AG08395 (cell line): ENCODE data around the gene PPDPF.
"Not testable (repeated sequence)": the region's sequence is repeated elsewhere in the genome, so short reads cannot be mapped to it uniquely, and the experiment has no call there.

Source experiments
- DNase-seq: peaks from one replicate; pipeline ENCODE4 v3.0.0; 2012; ENCODE audit warnings: mixed read lengths, low spot score

The PPDPF gene

DNA sequence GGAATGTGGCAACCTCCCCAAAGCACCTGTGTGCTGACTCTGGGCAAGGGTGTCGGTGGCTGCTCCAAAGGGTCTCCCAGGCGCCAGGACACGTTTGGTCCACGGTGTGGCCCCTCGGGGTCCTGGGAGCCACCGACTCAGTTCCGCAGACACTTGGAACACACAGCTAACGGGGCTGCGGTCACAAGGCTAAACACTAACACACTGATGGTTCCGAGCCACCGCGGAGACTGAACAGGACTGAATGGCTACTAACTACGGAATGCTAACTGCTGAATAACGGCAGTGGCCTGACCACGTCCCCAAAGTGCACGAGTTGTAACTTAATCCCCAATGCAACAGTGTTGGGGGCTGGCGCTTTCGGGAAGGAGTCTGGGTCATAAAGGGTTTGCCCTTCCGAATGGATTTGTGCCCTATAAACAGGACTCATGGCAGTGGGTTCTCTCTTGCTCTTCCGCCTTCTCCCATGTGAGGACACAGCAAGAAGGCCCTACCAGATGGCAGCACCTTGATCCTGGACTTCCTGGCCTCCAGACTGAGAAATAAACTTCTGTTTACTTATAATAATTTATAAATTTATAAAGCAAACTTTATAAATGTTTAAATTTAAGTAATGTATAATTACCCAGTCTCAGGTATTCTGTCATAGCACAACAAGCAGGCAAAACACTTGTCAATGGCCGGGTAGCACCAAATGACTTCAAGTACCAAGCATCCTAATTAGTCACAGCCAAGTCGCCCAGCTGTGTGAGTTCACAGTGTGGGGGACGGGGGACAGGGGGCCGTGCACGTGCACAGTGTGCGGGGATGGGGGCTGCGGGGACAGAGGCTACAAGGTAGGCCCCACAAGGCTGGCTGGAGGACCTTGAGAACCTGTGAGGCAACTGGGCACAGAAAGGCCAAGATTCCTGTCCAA lies 19.4 kb upstream of the PPDPF start:
- no peak for DNase-seq

- DNase-seq, result no peak
Observed at GRCh38 chr20:63501818-63502670, 18.5 kb upstream of the PPDPF start.

DNA sequence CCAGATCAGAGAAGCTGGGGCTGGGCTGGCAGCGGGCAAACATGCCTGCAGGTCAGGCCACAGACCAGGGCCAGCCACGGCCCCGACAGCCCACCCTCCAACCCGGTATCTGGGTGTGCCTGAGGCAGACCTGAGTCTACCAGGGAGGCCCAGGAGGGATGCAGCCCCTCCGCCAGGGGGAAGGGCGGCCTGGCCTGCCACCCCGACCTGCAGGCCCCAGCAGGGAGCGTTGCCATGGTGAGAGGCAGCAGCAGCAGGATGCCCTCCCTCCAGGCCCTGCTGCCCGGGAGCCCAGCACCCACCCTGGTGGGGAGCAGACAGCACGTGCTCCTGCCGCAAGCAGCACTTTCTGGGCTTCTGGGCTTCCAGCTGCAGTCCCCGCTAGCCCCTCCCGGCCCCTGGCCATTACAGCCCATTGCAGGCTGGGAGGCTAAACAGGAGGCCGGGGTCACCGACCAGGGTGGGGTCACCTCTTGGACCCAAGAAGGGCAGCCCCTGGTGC lies 17.8 kb upstream of the PPDPF start:
- DNase-seq, result no peak

DNA sequence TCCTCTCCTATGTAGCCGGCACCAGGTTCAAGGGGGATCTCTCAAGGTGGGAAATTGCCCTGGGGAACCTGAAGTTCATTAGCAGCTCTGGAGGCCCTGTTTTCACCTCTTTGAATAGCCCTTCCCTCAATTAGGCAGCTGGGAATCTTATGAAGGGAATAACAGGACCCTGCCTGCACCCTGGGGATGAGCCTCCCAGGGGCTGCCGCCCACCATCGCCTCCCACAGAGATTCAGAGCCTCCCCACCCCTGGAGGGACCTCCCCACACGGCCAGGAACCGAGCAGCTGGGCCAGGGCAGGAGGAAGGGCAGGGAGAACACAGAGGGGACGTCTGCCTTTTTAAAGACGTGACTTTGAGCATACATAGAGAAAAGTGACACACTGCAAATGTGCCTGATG lies 17.0 kb upstream of the PPDPF start:
- no peak for DNase-seq

DNA sequence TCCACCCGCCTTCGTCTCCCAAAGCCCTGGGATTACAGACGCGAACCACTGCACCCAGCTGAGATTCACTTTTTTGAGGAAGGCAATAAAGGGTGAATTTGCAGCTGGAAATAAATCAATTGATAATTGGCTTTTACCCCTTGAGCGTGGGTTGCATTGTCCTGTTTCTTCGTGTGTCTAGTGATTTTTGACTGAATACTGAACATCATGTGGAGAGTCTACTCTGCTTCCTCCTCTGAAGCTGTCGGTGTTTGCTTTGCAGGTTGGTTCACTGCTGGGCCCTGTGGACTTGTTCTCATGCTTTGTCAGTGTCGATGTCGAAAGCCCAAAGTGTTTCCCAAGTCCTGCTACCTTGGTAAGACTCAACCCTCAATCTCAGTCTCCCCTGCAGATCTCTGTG lies 15.9 kb upstream of the PPDPF start:
- DNase-seq, result no peak

- DNase-seq, result no peak
Observed at GRCh38 chr20:63505281-63505680, 15.3 kb upstream of the PPDPF start.

- no peak for DNase-seq
Observed at GRCh38 chr20:63505723-63506122, 14.8 kb upstream of the PPDPF start.

DNA sequence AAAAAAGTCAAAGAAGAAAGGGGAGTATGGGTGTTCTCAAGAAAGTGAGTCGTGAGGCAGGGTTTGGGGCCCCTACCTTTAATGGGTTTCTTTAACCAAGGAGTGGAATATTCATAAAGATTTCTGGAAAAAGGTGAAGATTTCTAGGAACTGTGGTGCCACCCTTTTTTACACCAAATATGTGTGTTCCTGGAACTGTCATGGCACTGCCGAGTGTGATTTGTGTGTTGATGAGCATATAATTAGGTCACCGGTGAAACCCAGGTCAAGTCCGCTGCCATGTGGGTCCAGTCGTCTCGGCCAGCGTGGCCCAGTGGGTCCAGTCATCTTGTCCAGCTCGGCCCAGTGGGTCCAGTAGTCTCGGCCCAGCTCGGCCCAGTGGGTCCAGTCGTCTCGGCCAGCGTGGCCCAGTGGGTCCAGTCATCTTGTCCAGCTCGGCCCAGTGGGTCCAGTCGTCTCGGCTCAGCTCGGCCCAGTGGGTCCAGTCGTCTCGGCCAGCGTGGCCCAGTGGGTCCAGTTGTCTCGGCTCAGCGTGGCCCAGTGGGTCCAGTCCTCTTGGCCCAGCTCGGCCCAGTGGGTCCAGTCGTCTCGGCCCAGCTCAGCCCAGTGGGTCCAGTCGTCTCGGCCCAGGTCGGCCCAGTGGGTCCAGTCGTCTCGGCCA lies 13.4 kb upstream of the PPDPF start:
- DNase-seq, result no peak

GRCh38 chr20:63508072-63508768 lies 12.3 kb upstream of the PPDPF start:
- no peak for DNase-seq

GRCh38 chr20:63509088-63509564 lies 11.4 kb upstream of the PPDPF start:
- no peak for DNase-seq

DNA sequence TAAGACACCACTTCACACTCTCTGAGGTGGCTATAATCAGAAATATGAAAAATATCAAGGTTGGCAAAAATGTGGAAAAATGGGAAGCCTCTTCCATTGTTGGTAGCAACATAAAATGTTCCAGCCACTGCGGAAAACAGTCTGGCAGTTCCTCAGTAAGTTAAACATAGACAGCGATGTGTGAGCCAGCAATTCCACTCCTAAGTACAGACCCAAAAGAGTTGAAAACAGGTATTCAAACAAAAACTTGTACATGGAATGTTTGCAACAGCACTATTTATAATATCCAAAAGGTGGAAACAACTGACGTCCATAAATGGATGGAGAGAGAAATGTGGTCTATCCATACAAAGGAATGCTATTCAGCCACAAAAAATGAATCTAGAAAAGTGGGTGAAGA lies 7.4 kb upstream of the PPDPF start:
- DNase-seq, result no peak

DNA sequence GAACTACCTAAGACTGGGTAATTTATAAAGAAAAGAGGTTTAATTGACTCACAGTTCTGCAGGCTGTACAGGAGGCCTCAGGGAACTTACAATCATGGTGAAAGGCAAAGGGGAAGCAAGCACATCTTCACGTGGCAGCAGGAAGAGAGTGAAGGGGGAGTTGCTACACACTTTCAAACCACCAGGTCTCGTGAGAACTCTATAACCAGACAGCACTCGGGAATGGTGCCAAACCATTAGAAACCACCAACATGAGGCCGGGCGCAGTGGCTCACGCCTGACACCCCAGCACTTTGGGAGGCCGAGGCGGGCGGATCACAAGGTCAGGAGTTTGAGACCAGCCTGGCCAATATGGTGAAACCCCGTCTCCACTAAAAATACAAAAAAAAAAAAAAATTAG lies 6.0 kb upstream of the PPDPF start:
- not testable (repeated sequence) for DNase-seq

- no peak for DNase-seq
Observed at GRCh38 chr20:63517376-63518309, 2.9 kb upstream of the PPDPF start.

DNA sequence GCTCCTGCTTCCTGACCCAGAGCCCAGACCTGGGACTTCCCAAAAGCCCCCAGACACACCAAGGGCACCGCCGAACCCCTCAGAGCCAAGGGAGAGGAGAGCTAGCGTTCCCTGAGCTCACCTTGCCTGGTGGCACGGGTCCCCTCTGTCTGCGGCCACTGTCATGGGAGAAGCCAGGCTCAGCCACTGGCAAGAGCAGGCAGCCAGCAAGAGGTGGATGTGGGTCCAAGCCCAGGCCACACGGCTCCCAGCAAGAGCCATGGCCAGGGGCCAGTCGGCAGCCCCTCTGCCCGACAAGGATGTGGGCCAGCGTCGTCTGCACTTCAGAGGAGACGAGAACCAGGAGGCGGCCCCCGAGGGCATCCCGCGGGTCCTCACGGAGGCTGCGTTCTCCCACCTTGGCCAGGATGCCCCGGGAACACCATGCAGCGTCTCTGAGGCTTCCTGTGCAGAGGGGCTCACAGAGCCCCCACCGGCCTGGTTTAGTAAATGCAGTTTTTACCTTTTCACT lies 2.2 kb upstream of the PPDPF start:
- DNase-seq, result no peak

GRCh38 chr20:63518946-63519667 lies 1.5 kb upstream of the PPDPF start:
- no peak for DNase-seq

DNA sequence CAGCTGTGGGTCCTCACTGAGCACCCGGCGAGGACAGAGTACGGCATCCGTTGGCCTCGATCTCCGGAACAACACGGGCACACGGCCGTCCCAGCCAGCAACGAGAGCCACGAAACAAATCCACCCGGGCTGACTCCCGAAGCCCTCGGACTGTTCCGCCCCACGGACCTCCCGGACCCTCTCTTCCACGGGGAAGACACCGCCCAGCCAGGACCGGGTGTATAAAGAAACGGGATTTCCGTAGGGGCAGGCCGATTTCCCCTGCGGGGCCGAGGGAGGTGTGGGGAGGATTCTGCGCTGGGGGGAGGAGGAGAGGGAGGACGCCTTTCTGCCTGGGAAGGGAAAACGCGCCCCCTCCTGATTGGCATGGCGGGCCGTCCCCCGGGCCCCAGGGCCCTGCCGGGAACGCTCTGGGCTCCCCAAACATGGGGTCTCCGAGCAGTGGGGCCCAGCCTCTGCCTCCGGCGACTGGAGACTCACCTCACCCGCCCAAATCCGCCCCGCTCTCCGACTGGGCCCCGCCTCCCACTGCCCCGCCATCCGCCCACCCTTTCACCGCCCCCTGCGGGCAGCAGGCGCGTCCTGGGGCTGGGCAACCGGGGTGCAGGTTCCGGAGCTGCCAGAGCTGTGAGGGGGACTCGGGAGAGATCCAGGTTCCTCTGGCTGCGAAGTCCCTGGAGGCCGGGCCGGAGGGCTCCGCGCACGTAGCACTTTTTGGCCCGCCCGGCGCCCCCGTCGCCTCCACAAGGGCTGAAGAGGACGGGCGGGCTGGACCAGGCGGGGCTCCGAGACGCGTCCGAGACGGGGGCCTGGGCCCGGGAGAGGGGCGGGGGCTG lies 679 bp upstream of the PPDPF start:
- peak; percentile 62 for DNase-seq

GRCh38 chr20:63520934-63521601 lies 503 bp downstream of the PPDPF start:
- DNase-seq, result peak; percentile 81

DNA sequence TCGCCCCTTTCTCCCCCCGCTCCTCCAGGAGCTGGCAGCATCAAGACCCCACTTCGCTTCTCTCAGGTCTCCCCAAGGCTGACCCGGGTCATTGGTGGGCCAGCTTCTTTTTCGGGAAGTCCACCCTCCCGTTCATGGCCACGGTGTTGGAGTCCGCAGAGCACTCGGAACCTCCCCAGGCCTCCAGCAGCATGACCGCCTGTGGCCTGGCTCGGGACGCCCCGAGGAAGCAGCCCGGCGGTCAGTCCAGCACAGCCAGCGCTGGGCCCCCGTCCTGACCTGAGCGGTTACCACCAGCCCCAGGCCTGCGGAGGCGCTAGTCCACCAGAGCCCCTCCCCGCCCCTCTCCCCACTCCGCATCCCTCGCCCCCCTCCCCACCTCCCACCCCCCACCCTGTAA lies 1.0 kb downstream of the PPDPF start:
- DNase-seq, result no peak
